Measurements from ENCODE around the gene SYCE1. TPM values are rescaled to one million over a fixed set of nuclear protein-coding genes. Genes with fewer than 3 reads are reported as not detected.
"Not testable (repeated sequence)": the region's sequence is repeated elsewhere in the genome, so short reads cannot be mapped to it uniquely, and the experiment has no call there.

Gene SYCE1
- total and polyA plus RNA-seq, 2 of the 8 experiments (the other 6 are each of a cell fraction or from before 2014, with no cell fraction given), result not detected

- H3K4ac ChIP-seq (replicated peaks; ENCODE audit: insufficient read length, low read depth, low read length); H2BK120ac ChIP-seq (replicated peaks; ENCODE audit: low read depth, low read length); H3K79me2 ChIP-seq (ENCODE audit: control insufficient read depth in 1 of 2, insufficient read depth in 2 of 2, low read length in 2 of 2); H2AFZ ChIP-seq (ENCODE audit: low read length); H3K4me3 ChIP-seq (ENCODE audit: extremely low read depth in 1 of 4, insufficient read depth in 2 of 4, low read depth in 3 of 4, low read length in 4 of 4); H3K79me1 ChIP-seq (ENCODE audit: low read depth, low read length); POLR2A ChIA-PET (ENCODE audit: partially characterized antibody); H3K23me2 ChIP-seq (ENCODE audit: low read depth, low read length); H3K36me3 ChIP-seq (ENCODE audit: control insufficient read depth in 2 of 4, insufficient read depth in 4 of 4, low read length in 3 of 4); H3K4me2 ChIP-seq (ENCODE audit: insufficient read depth in 1 of 2, low read depth in 2 of 2, low read length in 2 of 2); H3K56ac ChIP-seq (replicated peaks; ENCODE audit: insufficient read length, low read depth, low read length); H3K27ac ChIP-seq (ENCODE audit: low read depth, low read length); H4K20me1 ChIP-seq (replicated peaks in 1 of 2; ENCODE audit: control insufficient read depth in 1 of 2, insufficient read depth in 2 of 2, low read length in 2 of 2); DNase-seq (ENCODE audit: low read depth in 1 of 2, low spot score in 2 of 2); H2BK5ac ChIP-seq (ENCODE audit: low read depth, low read length); H3K18ac ChIP-seq (ENCODE audit: extremely low read depth, low read length); FAIRE-seq; H3K9ac ChIP-seq (replicated peaks in 1 of 4; ENCODE audit: extremely low read depth in 1 of 4, low read depth in 3 of 4, low read length in 3 of 4); H2BK15ac ChIP-seq (ENCODE audit: low read length); H3K23ac ChIP-seq (ENCODE audit: insufficient read length); H4K5ac ChIP-seq (ENCODE audit: insufficient read length, low read depth, low read length); H3K27me3 ChIP-seq (replicated peaks in 1 of 4; ENCODE audit: control insufficient read depth in 3 of 4, extremely low read depth in 1 of 4, insufficient read depth in 3 of 4, low read length in 3 of 4); H2BK20ac ChIP-seq (ENCODE audit: low read length); H2AK5ac ChIP-seq (ENCODE audit: low read depth, low read length); CTCF ChIA-PET (ENCODE audit: partially characterized antibody); H3K4me1 ChIP-seq (replicated peaks in 1 of 4; ENCODE audit: control insufficient read depth in 3 of 4, insufficient read depth in 4 of 4, low read length in 3 of 4); H2BK12ac ChIP-seq (ENCODE audit: low read depth, low read length); H4K91ac ChIP-seq (replicated peaks; ENCODE audit: insufficient read length, low read length); H3K14ac ChIP-seq (ENCODE audit: insufficient read length); H4K8ac ChIP-seq (ENCODE audit: extremely low read depth, insufficient read depth, low read length): not testable (repeated sequence)
- WGBS, 2 experiments (ENCODE audit: extremely low coverage in 1 of 2, insufficient coverage in 1 of 2, insufficient read length in 1 of 2, insufficient replicate concordance in 2 of 2, low coverage in 1 of 2, low lambda C conversion rate in 2 of 2, missing lambda C conversion rate in 1 of 2), result no CpG with 5 or more reads among the region's 31 CpGs
- peaks cover 12 to 40% of the 10 kb centered on the region in 2 experiments for H3K9me3 ChIP-seq (ENCODE audit: insufficient read depth in 2 of 2, low read depth in 1 of 2, low read length in 1 of 2)
Observed at GRCh38 chr10:133577037-133577436, 11.7 kb upstream of the SYCE1 start.

GRCh38 chr10:133573460-133573859 is 8.1 kb upstream of the SYCE1 start:
- 81% methylated on average over 1 of the region's 1 CpG; no CpG with 5 or more reads in 1 of the 2 experiments for WGBS, 2 experiments (ENCODE audit: extremely low coverage in 1 of 2, insufficient coverage in 1 of 2, insufficient read length in 1 of 2, insufficient replicate concordance in 2 of 2, low coverage in 1 of 2, low lambda C conversion rate in 2 of 2, missing lambda C conversion rate in 1 of 2)
- not testable (repeated sequence) for H3K4me2 ChIP-seq (ENCODE audit: insufficient read depth in 1 of 2, low read depth in 2 of 2, low read length in 2 of 2)

More at GRCh38 chr10:133573460-133573859, 8.1 kb upstream of the SYCE1 start:
- H3K4ac ChIP-seq (replicated peaks; ENCODE audit: insufficient read length, low read depth, low read length); H4K5ac ChIP-seq (ENCODE audit: insufficient read length, low read depth, low read length); H3K14ac ChIP-seq (ENCODE audit: insufficient read length); H2BK12ac ChIP-seq (ENCODE audit: low read depth, low read length); H3K79me2 ChIP-seq (ENCODE audit: control insufficient read depth in 1 of 2, insufficient read depth in 2 of 2, low read length in 2 of 2); H3K27ac ChIP-seq (ENCODE audit: low read depth, low read length); H3K4me3 ChIP-seq (ENCODE audit: extremely low read depth in 1 of 4, insufficient read depth in 2 of 4, low read depth in 3 of 4, low read length in 4 of 4); H4K8ac ChIP-seq (ENCODE audit: extremely low read depth, insufficient read depth, low read length); H3K23ac ChIP-seq (ENCODE audit: insufficient read length); H3K56ac ChIP-seq (replicated peaks; ENCODE audit: insufficient read length, low read depth, low read length); H3K18ac ChIP-seq (ENCODE audit: extremely low read depth, low read length); DNase-seq (ENCODE audit: low read depth in 1 of 2, low spot score in 2 of 2); H3K9ac ChIP-seq (replicated peaks in 1 of 4; ENCODE audit: extremely low read depth in 1 of 4, low read depth in 3 of 4, low read length in 3 of 4); H3K23me2 ChIP-seq (ENCODE audit: low read depth, low read length); H2BK20ac ChIP-seq (ENCODE audit: low read length); H2AFZ ChIP-seq (ENCODE audit: low read length); H2BK120ac ChIP-seq (replicated peaks; ENCODE audit: low read depth, low read length); H2BK5ac ChIP-seq (ENCODE audit: low read depth, low read length); H3K27me3 ChIP-seq (replicated peaks in 1 of 4; ENCODE audit: control insufficient read depth in 3 of 4, extremely low read depth in 1 of 4, insufficient read depth in 3 of 4, low read length in 3 of 4); H4K20me1 ChIP-seq (replicated peaks in 1 of 2; ENCODE audit: control insufficient read depth in 1 of 2, insufficient read depth in 2 of 2, low read length in 2 of 2); H3K4me1 ChIP-seq (replicated peaks in 1 of 4; ENCODE audit: control insufficient read depth in 3 of 4, insufficient read depth in 4 of 4, low read length in 3 of 4); H2AK5ac ChIP-seq (ENCODE audit: low read depth, low read length); H4K91ac ChIP-seq (replicated peaks; ENCODE audit: insufficient read length, low read length); H3K79me1 ChIP-seq (ENCODE audit: low read depth, low read length); H2BK15ac ChIP-seq (ENCODE audit: low read length); H3K36me3 ChIP-seq (ENCODE audit: control insufficient read depth in 2 of 4, insufficient read depth in 4 of 4, low read length in 3 of 4): not testable (repeated sequence)
- ChIA-PET CTCF (ENCODE audit: partially characterized antibody) (interaction anchor here (1.1 to 1.3 kb wide), 3 partner anchors 45 to 244 kb away, joined by 3 to 4 read pairs (median 4); no protein-coding TSS in a partner anchor), POLR2A (ENCODE audit: partially characterized antibody) (interaction anchor here (1.3 kb wide), 1 partner anchor 154 kb away, joined by 3 read pairs; no protein-coding TSS in a partner anchor)
- FAIRE-seq, result peak; percentile 32
- peaks cover 12 to 31% of the 10 kb centered on the region in 2 experiments for H3K9me3 ChIP-seq (ENCODE audit: insufficient read depth in 2 of 2, low read depth in 1 of 2, low read length in 1 of 2)

All from H1 (cell line).